ENCODE data around the gene PCED1B. TPM values are rescaled to one million over a fixed set of nuclear protein-coding genes. Genes with fewer than 3 reads are reported as not detected.

The PCED1B gene
- total and polyA plus RNA-seq, 2 experiments from 2014 or later, result 0.45 to 0.80 TPM

- TF ChIP-seq CTCF (IDR thresholded peaks at IDR 0.05; ENCODE audit: low read depth, low read length), result no peak
- Histone ChIP-seq H3K36me3 (no peaks in the 10 kb centered on the region), H3K27me3 (no peaks in the 10 kb centered on the region), H3K4me3 (no peak overlapping the region), H3K27ac (no peak overlapping the region), H3K9me3 (ENCODE audit: low read depth) (no peaks in the 10 kb centered on the region), H3K4me1 (ENCODE audit: low read depth) (no peaks in the 10 kb centered on the region)
- DNase-seq (ENCODE audit: low read depth in 1 of 2, low spot score in 1 of 2), result no peak
Measured at GRCh38 chr12:47207340-47207717, 127.9 kb downstream of the PCED1B start.

GRCh38 chr12:47207829-47208248 lies 128.4 kb downstream of the PCED1B start:
- TF ChIP-seq CTCF (IDR thresholded peaks at IDR 0.05; ENCODE audit: low read depth, low read length), result no peak
- Histone ChIP-seq H3K27me3 (no peaks in the 10 kb centered on the region), H3K4me3 (no peak overlapping the region), H3K9me3 (ENCODE audit: low read depth) (no peaks in the 10 kb centered on the region), H3K27ac (no peak overlapping the region), H3K4me1 (ENCODE audit: low read depth) (no peaks in the 10 kb centered on the region), H3K36me3 (no peaks in the 10 kb centered on the region)
- no peak for DNase-seq (ENCODE audit: low read depth in 1 of 2, low spot score in 1 of 2)

- H3K27me3 ChIP-seq, result no peaks in the 10 kb centered on the region
- no peaks in the 10 kb centered on the region for H3K9me3 ChIP-seq (ENCODE audit: low read depth)
- no peak for DNase-seq (ENCODE audit: low read depth in 1 of 2, low spot score in 1 of 2)
- H3K27ac ChIP-seq, result no peak overlapping the region
- no peaks in the 10 kb centered on the region for H3K36me3 ChIP-seq
- no peaks in the 10 kb centered on the region for H3K4me1 ChIP-seq (ENCODE audit: low read depth)
- no peak overlapping the region for H3K4me3 ChIP-seq
- TF ChIP-seq CTCF (IDR thresholded peaks at IDR 0.05; ENCODE audit: low read depth, low read length), result no peak
Measured at GRCh38 chr12:47209014-47209413, 129.6 kb downstream of the PCED1B start.

GRCh38 chr12:47210776-47211175 lies 131.4 kb downstream of the PCED1B start:
- no peaks in the 10 kb centered on the region for H3K36me3 ChIP-seq
- no peak overlapping the region for H3K27ac ChIP-seq
- H3K4me1 ChIP-seq (ENCODE audit: low read depth), result no peaks in the 10 kb centered on the region
- no peak overlapping the region for H3K4me3 ChIP-seq
- H3K9me3 ChIP-seq (ENCODE audit: low read depth), result no peaks in the 10 kb centered on the region
- no peak for TF ChIP-seq CTCF (IDR thresholded peaks at IDR 0.05; ENCODE audit: low read depth, low read length)
- no peaks in the 10 kb centered on the region for H3K27me3 ChIP-seq
- DNase-seq (ENCODE audit: low read depth in 1 of 2, low spot score in 1 of 2), result no peak

DNA sequence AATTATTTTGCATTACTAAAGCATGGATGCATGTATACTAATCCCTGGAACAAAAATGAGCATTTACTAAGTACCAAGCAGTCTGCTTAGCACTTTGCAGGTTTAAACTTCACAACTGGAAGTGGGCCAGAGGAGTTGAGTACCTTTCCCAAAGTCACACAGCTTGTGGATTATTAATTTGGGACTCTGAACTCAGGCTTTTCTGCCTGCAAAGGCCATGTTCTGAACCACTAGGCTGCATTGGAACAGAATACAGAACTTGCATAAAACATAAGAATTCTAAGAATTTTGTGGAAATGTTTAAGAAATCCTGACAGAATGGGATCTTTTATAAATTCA lies 133.2 kb downstream of the PCED1B start:
- H3K27ac ChIP-seq, result no peak overlapping the region
- no peak for DNase-seq (ENCODE audit: low read depth in 1 of 2, low spot score in 1 of 2)
- TF ChIP-seq CTCF (IDR thresholded peaks at IDR 0.05; ENCODE audit: low read depth, low read length), result no peak
- H3K4me1 ChIP-seq (ENCODE audit: low read depth), result no peaks in the 10 kb centered on the region
- no peaks in the 10 kb centered on the region for H3K36me3 ChIP-seq
- H3K9me3 ChIP-seq (ENCODE audit: low read depth), result no peaks in the 10 kb centered on the region
- H3K27me3 ChIP-seq, result no peaks in the 10 kb centered on the region
- no peak overlapping the region for H3K4me3 ChIP-seq

DNA sequence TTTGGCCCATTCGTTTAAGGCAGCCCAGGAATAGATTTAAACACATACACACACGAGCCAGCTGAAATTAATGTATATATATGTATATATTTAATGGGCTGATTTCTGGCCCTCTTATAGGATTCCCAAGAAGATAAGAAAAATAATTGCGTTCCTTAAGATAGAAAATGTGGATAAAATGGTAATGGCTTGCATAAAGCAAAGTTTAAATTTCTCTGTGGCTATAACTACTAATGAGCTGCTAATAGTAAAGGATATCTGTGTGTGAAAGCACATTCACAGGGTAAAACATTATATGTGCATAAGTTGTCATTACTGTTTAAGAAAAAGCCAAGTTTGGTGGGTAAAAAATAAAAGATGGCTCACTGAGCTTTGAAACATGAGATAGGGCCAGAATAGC lies 134.0 kb downstream of the PCED1B start:
- H3K36me3 ChIP-seq, result no peaks in the 10 kb centered on the region
- no peak for TF ChIP-seq CTCF (IDR thresholded peaks at IDR 0.05; ENCODE audit: low read depth, low read length)
- no peaks in the 10 kb centered on the region for H3K4me1 ChIP-seq (ENCODE audit: low read depth)
- H3K4me3 ChIP-seq, result no peak overlapping the region
- no peak for DNase-seq (ENCODE audit: low read depth in 1 of 2, low spot score in 1 of 2)
- no peak overlapping the region for H3K27ac ChIP-seq
- H3K27me3 ChIP-seq, result no peaks in the 10 kb centered on the region
- no peaks in the 10 kb centered on the region for H3K9me3 ChIP-seq (ENCODE audit: low read depth)

All from cardiac muscle cell (in vitro differentiated cells and primary cell).